KOPT-K1 (cell line): ENCODE data around the gene TCAIM.

Source experiments
- H3K27ac ChIP-seq: fragments of 200-600 bp; sonication (generic); 2 replicates; pipeline ENCODE4 v1.5.1; 2016; ENCODE audit warnings: antibody characterized with exemption, mild to moderate bottlenecking, low read depth, low read length; ENCODE audit not compliant: poor library complexity, severe bottlenecking
- H3K36me3 ChIP-seq: fragments of 200-600 bp; sonication (generic); 2 replicates; pipeline ENCODE4 v1.5.1; 2017; ENCODE audit warnings: antibody characterized with exemption, mild to moderate bottlenecking, low read length, moderate library complexity; ENCODE audit not compliant: insufficient read depth
- H3K9me3 ChIP-seq: fragments of 200-600 bp; sonication (generic); 2 replicates; pipeline ENCODE4 v1.5.1; 2017; ENCODE audit warnings: antibody characterized with exemption, low read length, mild to moderate bottlenecking; ENCODE audit not compliant: insufficient read depth, poor library complexity, severe bottlenecking

Gene TCAIM, protein sequence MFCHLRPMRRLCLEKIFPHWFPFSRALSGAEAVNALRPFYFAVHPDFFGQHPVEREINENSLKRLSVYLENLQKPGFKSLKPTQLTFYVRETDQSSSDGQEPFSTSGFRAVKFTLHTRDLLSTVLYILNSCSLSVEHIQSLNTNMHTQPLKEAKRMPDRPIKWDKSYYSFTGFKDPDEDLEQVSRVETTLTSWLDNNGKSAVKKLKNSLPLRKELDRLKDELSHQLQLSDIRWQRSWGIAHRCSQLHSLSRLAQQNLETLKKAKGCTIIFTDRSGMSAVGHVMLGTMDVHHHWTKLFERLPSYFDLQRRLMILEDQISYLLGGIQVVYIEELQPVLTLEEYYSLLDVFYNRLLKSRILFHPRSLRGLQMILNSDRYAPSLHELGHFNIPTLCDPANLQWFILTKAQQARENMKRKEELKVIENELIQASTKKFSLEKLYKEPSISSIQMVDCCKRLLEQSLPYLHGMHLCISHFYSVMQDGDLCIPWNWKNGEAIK

DNA sequence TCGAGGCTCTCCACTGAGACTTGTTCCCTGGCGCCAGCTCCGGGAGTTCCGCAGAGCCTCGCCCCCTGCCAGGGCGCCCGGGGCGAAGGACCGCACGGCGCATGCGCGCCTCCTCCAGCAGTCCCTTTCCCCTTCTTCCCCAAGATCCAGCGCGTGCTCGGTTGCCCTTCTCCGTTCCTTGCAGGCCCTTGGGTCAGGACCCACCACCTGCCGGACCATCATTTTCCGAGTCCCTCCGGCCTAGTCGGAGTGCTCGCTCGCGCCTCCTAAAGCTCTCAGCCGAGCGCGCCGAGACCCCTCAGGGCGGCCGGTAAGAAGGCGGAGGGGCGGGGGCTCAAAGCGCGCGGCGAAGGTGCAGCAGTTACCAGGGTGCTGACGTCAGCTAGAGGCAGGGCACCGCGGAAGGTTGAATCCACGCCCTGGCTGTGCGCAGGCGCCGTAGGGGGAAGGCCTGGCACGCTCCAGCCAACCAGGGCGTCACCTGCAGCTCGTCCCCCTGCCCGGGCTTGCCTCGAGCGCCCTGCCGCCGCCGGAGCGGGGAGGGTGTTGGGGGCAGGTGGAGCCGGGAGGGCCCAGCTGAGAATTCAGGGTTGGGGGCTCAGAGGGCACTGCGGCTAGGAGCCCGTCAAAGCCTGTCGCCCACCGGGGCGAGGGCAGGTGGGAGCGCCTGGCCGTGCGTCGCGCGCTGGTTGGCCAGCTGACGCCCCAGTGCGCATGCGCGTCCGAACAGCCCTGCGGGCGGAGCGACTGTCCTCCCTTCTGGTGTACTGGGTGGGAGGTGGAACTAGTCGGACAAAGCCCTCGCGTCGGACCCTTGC, at the start of gene TCAIM:
TCAIM (plus strand) TSS at position 757 of the 818 bp plus-strand sequence. CDS start 16,017 bp downstream, outside the sequence.
- Histone ChIP-seq H3K9me3 (no peaks in the 10 kb centered on the region), H3K36me3 (no peaks in the 10 kb centered on the region; the same call in 1 of the 2 replicates), H3K27ac (peak within 1 kb of the TSS; percentile 95)

DNA sequence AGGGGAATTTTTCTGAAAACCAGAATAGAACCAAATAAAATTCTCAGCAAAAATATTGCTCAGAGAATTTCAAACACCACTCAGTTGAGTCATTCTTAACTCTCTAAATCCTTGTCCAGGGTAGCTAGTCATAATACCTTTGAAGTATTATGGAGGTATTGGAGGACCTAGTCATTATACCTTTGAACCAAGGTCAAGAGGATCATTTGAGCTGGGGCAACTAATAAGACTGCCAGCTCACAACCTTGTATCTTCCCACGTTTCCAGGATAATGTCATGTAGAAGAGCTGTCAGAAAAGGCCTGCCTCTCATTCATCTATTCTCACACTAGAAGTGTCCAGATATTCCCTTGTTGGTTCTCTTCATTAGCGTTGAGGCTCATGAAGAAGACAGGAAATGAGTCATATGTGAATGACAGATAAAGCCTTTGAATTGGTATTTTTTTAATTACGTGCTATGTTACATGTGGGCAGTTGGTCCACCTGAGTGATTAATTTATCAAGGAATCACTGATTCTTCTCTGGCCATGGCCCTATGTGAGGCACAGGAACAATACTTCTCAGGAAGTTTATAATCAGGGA, 48.6 kb upstream of the TCAIM start:
- Histone ChIP-seq H3K9me3 (no peaks in the 10 kb centered on the region), H3K36me3 (no peaks in the 10 kb centered on the region), H3K27ac (no peak overlapping the region)

DNA sequence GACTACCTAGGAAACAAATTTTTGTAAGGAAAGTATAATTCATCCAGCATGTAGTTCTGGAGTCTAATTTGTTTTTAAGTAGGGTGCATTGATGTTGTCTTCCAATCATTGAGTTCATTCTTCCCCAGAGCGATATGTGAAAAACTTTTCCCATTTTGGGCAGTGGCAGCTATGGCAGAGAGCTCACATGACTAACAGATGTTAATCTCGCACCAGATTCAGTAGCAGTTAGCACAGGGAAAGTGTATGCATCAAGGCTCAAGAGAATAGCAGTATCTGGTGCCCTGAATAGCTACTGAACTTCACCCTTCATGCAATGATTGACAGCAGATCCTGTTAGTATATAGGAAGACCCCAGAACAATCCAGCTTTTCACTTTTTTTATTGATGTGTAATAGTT, 46.3 kb upstream of the TCAIM start:
- H3K9me3 ChIP-seq = no peaks in the 10 kb centered on the region
- no peak overlapping the region for H3K27ac ChIP-seq
- H3K36me3 ChIP-seq = no peaks in the 10 kb centered on the region

DNA sequence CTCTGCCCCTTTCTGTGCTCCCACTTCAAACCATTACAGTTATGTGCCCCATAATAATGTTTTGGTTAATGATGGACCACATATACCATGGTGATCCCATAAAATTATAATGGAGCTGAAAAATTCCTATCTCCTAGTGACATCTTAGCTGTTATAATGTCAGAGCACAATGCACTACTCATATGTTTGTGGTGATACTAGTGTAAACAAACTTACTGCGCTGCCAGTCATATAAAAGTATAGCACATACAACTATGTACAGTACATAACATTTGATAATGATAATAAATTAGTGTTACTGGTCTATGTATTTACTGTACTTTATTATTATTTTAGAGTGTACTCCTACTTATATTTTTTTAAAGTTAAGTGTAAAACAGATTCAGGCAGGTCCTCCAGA, 45.6 kb upstream of the TCAIM start:
- Histone ChIP-seq H3K36me3 (no peaks in the 10 kb centered on the region), H3K9me3 (no peaks in the 10 kb centered on the region)

DNA sequence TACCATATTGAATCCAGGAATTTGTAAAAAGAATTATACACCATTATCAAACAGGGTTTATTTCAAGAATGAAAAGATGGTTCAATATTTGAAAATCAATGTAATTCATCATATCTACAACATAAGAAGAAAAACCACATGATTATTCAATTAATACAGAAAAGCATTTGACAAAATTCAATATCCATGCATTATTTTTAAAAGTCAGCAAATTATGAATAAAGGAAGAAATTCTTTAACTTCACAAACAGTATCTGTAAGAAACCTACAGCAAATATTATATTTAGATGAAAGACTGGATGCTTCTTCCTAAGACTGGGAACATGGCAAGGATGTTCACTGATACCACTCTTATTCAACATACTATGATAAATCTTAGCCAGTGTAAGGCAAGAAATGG, 41.3 kb upstream of the TCAIM start:
- Histone ChIP-seq H3K9me3 (no peaks in the 10 kb centered on the region), H3K27ac (no peak overlapping the region), H3K36me3 (no peaks in the 10 kb centered on the region)

More for the DNA sequence above, 45.6 kb upstream of the TCAIM start:
- no peak overlapping the region for H3K27ac ChIP-seq

DNA sequence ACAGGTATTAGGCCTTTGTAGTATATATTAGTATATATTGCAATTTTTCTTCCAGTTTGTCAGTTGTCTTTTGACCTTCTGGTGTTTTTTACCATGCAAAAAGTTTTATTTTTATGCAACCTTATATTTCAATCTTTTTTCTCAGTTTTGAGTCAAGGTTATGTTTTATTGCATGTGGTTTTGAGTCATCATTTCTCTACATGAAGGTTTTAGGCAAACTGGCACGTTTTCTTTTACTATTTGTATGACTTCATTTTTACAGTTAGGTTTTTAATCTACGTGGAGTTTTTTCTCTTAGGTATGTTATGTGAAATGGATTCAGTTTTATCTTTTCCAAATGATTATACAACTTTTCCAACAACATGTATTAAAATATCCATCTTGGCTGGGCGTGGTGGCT, 36.8 kb upstream of the TCAIM start:
- H3K9me3 ChIP-seq = no peaks in the 10 kb centered on the region
- H3K27ac ChIP-seq = no peak overlapping the region

DNA sequence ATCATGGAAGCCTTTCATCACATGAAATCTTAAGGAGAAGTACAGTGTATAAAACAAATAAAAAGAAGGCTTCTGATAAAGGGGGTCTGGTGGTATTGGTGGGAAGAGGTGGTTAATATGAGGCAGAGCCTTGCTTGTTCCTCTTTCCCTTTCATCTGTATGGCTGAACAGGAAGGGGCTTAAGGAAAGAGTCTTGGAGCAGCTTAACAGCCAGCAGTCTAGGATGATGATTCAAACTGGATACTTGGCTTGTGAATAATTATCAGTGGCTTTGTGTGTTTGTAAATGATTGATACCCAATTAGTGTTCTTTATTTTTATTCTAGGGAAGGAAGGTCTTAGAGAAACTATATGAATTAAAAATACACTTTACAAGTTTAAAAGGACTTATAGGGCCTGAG, 29.1 kb upstream of the TCAIM start:
- H3K9me3 ChIP-seq = no peaks in the 10 kb centered on the region
- no peaks in the 10 kb centered on the region for H3K36me3 ChIP-seq
- no peak overlapping the region for H3K27ac ChIP-seq

More for the DNA sequence above, 36.8 kb upstream of the TCAIM start:
- no peaks in the 10 kb centered on the region for H3K36me3 ChIP-seq

DNA sequence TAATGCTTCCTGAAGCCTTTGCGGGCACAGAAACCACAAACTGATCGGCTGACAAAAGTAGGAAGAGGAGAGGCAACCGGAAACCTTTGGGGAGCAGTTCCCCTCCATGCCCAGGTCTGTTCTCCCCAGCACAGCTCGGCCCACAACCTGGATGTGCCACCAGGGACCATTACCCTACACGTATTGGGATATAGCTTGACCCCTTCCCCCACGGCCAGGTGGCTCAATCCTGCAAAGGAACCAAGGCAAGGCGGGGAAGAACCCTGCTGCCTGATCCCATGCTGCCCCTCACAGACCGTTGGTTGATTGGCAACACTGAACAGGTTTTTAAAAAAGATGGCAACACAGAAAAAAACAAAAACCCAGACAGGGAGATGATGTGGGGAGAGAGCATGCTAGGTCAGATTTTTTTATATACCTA, 19.7 kb upstream of the TCAIM start:
- H3K36me3 ChIP-seq = no peaks in the 10 kb centered on the region
- no peak overlapping the region for H3K27ac ChIP-seq
- no peaks in the 10 kb centered on the region for H3K9me3 ChIP-seq

DNA sequence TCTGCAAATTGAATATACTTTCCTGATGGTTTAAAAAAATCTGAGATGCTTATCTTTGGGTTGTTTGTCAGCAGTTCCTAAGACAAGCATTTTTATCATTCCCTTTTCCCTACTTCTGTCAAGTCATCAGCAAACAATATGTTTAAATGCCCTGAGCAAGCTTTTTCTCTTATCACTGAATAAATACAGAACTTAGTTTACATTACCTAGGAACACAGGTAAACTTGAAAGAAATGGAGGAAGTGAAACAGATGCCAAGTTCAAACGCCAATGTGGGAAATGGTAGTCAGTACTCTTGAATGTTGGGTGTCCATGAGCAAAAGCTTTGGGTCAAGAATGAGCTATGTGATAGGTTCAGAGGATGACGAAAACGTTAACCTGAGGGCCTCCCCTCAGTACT, 17.2 kb upstream of the TCAIM start:
- H3K36me3 ChIP-seq = no peaks in the 10 kb centered on the region
- peaks cover 3% of the 10 kb centered on the region for H3K9me3 ChIP-seq
- H3K27ac ChIP-seq = no peak overlapping the region

DNA sequence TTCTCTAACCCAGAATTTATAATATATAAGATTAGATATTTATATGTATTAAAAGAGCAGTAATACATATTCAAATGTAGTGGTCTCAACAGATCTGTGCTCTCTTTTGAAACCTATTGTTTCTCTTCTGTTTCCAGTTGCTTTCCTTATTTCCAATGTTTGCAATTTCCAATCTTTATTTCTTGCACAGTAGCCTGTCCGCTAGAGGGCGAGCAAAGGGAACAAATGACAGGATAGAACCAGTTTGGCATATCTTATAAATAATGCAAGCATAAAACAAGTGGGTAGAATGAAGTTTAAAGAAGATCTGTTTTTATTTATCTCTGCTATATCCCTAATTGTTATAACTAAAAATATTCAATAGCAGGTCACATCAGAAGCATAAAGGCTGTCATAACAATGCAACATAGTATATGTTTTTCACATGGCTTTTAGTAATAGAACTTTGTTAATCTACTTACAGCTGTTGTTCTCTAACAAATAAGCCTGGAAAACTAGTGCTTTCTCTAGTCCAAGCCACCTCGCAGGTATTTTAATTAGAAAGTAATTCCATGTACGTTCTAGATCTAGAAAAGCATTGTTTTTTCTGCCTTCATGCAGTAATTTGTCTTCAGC, 15.1 kb upstream of the TCAIM start:
- no peaks in the 10 kb centered on the region for H3K36me3 ChIP-seq
- H3K27ac ChIP-seq = no peak overlapping the region
- H3K9me3 ChIP-seq = peaks cover 3% of the 10 kb centered on the region

DNA sequence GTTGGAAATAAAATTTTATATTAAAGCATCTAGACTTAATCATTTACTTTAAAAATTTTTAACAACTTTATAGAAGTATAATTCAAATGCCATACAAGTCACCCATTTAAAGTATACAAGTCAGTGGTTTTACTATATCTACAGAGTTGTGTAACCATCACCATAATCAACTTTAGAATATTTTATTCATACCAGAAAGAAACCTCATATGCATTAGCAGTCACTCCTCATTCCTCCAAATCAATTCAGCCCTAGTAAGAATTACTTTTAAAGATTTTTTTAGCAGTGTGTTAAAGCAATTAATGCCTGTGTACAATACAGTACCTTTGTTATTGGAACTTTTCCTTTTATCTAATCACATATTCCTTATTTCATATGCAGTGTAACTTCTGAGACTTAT, 14.0 kb upstream of the TCAIM start:
- H3K27ac ChIP-seq = no peak overlapping the region
- peaks cover 3% of the 10 kb centered on the region for H3K9me3 ChIP-seq
- no peaks in the 10 kb centered on the region for H3K36me3 ChIP-seq

DNA sequence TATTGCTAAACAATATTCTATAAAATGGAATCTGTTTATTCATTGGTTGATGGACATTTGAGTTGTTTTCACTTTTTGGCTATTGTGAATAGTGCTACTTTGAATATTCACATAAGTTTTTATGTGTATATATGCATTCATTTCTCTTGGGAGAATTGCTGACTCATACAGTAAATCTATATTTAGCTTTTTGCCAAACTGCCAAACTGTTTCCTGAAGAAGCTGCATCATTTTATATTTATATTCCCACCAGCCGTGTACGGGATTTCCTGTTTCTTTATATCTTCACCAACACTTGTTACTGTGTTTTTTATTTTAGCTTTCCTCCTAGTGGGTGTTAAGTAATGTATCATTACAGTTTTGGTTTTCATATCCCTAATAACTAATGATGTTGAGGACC, 12.5 kb upstream of the TCAIM start:
- Histone ChIP-seq H3K36me3 (no peaks in the 10 kb centered on the region), H3K9me3 (peaks cover 3% of the 10 kb centered on the region), H3K27ac (no peak overlapping the region)

DNA sequence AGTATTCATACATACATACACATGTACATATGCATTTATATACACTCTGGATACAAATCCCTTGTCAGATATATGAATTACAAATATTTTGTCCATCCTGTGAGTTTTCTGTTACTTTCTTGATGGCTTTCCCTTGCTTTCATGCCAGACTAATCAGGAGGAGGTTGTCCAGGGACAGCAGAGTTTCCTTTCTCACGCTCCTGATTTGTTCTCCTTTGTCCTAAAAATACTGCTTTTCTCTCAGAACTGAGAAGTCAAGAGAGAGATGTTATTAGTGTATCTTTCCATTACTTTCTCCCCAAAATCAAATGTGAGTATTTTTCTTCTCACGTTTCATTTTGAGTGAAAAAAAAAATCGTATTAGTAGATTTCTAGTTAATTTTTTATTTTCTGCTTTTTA, 12.1 kb upstream of the TCAIM start:
- Histone ChIP-seq H3K27ac (no peak overlapping the region), H3K9me3 (peaks cover 3% of the 10 kb centered on the region), H3K36me3 (no peaks in the 10 kb centered on the region)

DNA sequence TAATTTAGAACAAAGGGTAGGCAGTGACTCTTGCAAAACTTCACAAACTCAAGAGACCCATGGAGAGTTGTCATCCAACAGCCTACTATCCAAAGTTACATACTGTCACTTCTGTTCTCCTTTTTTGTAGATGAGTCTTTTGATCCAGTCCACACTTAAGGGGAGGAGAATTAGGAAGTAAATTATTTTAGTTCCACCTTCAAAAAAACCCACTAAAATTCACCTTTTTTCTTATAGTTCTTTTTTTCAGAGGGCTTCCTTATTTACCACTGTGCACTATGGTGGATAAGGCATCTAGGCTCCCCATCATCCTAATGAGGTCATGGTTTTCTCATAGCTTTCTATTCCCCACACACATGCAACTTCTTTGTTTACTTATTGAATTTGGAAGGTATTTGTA, 8.6 kb upstream of the TCAIM start:
- peaks cover 3% of the 10 kb centered on the region for H3K9me3 ChIP-seq
- no peaks in the 10 kb centered on the region for H3K36me3 ChIP-seq
- no peak overlapping the region for H3K27ac ChIP-seq

DNA sequence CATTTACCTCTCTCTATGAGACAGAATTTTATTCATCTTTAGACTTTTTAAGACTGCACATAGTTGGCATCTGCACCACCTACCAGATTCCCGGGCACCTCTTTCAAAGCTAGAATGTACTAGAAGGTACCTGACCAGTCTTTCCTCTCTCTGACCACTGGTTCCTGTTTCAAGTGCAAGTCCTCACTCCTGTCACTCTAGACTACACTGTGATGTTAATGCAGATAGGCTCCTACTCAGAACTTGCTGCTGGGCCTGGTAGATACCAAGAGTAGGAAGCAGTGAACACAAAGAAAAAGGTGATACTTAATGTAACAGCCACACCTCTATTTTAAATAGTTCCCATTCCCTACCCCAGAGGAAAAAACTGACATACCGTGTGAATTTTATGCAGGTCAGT, 8.1 kb upstream of the TCAIM start:
- Histone ChIP-seq H3K27ac (no peak overlapping the region), H3K36me3 (no peaks in the 10 kb centered on the region), H3K9me3 (peaks cover 3% of the 10 kb centered on the region)
